T-helper 22 cell (primary cell): ENCODE data around the gene HCN3.
A peak's percentile ranks its signal among the peaks of the same experiment; 100 is the strongest.
"Not testable (repeated sequence)": the region's sequence is repeated elsewhere in the genome, so short reads cannot be mapped to it uniquely, and the experiment has no call there.

ENCODE experiments used
- DNase-seq: peaks from one replicate; pipeline ENCODE4 v3.0.0-alpha.2; 2020; ENCODE audit warnings: low read depth

Gene HCN3

GRCh38 chr1:155309423-155310021, 32.3 kb downstream of the HCN3 start:
- DNase-seq: no peak

GRCh38 chr1:155313261-155313660, 36.0 kb downstream of the HCN3 start:
- DNase-seq: no peak

GRCh38 chr1:155316922-155317321, 39.7 kb downstream of the HCN3 start:
- DNase-seq: no peak

GRCh38 chr1:155318082-155318481, 40.8 kb downstream of the HCN3 start:
- no peak for DNase-seq

- no peak for DNase-seq
Measured at GRCh38 chr1:155319536-155319935, 42.3 kb downstream of the HCN3 start.

- DNase-seq: no peak
Measured at GRCh38 chr1:155320252-155320651, 43.0 kb downstream of the HCN3 start.

- peak; percentile 56 for DNase-seq
Measured at GRCh38 chr1:155320661-155321617, 43.7 kb downstream of the HCN3 start, which contains the start of gene RUSC1. Gene RUSC1 (plus strand): TSS chr1:155320894. CDS start chr1:155321774, 880 bp downstream.

- DNase-seq: no peak
Measured at GRCh38 chr1:155321639-155322503, 44.6 kb downstream of the HCN3 start.

GRCh38 chr1:155322571-155322952, 45.3 kb downstream of the HCN3 start:
- no peak for DNase-seq

GRCh38 chr1:155322953-155323728, 45.9 kb downstream of the HCN3 start:
- peak; percentile 60 for DNase-seq

GRCh38 chr1:155323729-155324036, 46.4 kb downstream of the HCN3 start:
- peak; percentile 69 for DNase-seq

- DNase-seq: peak; percentile 90
Measured at GRCh38 chr1:155324037-155324716, 46.9 kb downstream of the HCN3 start.

- no peak for DNase-seq
Measured at GRCh38 chr1:155324717-155325602, 47.7 kb downstream of the HCN3 start.

- no peak for DNase-seq
Measured at GRCh38 chr1:155325603-155325893, 48.3 kb downstream of the HCN3 start.

- DNase-seq: no peak
Measured at GRCh38 chr1:155326020-155326526, 48.8 kb downstream of the HCN3 start.

- no peak for DNase-seq
Measured at GRCh38 chr1:155326631-155327037, 49.4 kb downstream of the HCN3 start.

GRCh38 chr1:155327981-155328380, 50.7 kb downstream of the HCN3 start:
- DNase-seq: no peak

GRCh38 chr1:155328856-155329255, 51.6 kb downstream of the HCN3 start:
- not testable (repeated sequence) for DNase-seq

- no peak for DNase-seq
Measured at GRCh38 chr1:155329980-155330598, 52.8 kb downstream of the HCN3 start.

- DNase-seq: no peak
Measured at GRCh38 chr1:155334962-155335361, 57.7 kb downstream of the HCN3 start.
